WTC11 (cell line): ENCODE measurements around the gene ZNF775. TPM values are rescaled to one million over a fixed set of nuclear protein-coding genes. Genes with fewer than 3 reads are reported as not detected.

ENCODE experiments used
- ATAC-seq: fragments of 200-7000 bp; cut with Tn5 transposase; 2 replicates; pipeline ENCODE4 v1.10.0; 2021; ENCODE audit warnings: mild to moderate bottlenecking, moderate library complexity
- CTCF ChIA-PET: fragments of 300-600 bp; sonication (Branson Sonifier 250); formaldehyde crosslinking; loops from one replicate; lab custom pipeline; 2021; ENCODE audit warnings: antibody characterized with exemption; lab: Charles Lee
- POLR2A ChIA-PET: fragments of 350-600 bp; sonication (Branson Sonifier 250); formaldehyde crosslinking; loops from one replicate; lab custom pipeline; 2021; ENCODE audit warnings: antibody characterized with exemption; lab: Charles Lee
- DNase-seq: peaks from one replicate; pipeline ENCODE4 v3.0.0; 2021; ENCODE audit warnings: low spot score
- H3K27ac Mint-ChIP-seq: 2 replicates; pipeline ENCODE4 v1.8.0; 2021; ENCODE audit warnings: mixed read lengths
- H3K27me3 Mint-ChIP-seq: 2 replicates; pipeline ENCODE4 v1.8.0; 2021; ENCODE audit warnings: low read depth, mild to moderate bottlenecking, moderate library complexity, mixed read lengths
- H3K36me3 Mint-ChIP-seq: 2 replicates; pipeline ENCODE4 v1.8.0; 2021; ENCODE audit warnings: mixed read lengths
- H3K4me1 Mint-ChIP-seq: 2 replicates; pipeline ENCODE4 v1.8.0; 2022; ENCODE audit warnings: mixed read lengths
- H3K4me3 Mint-ChIP-seq: 2 replicates; pipeline ENCODE4 v1.8.0; 2021; ENCODE audit warnings: mild to moderate bottlenecking, moderate library complexity, mixed read lengths
- H3K9me3 Mint-ChIP-seq: 2 replicates; pipeline ENCODE4 v1.8.0; 2021; ENCODE audit warnings: mixed read lengths
- ATF2 ChIP-seq: sonication (generic); formaldehyde crosslinking; IDR thresholded peaks from 2 replicates; pipeline ENCODE4 v1.8.1; 2022; ENCODE audit warnings: low read depth, missing genetic modification reagents, borderline replicate concordance
- CDX4 ChIP-seq: fragments of 250-450 bp; sonication (Bioruptor Pico); IDR thresholded peaks from 2 replicates; pipeline ENCODE4 v1.9.0; 2021; ENCODE audit warnings: moderate library complexity, mild to moderate bottlenecking, inconsistent platforms, borderline replicate concordance
- CREB1 ChIP-seq: sonication (generic); formaldehyde crosslinking; IDR thresholded peaks from 2 replicates; pipeline ENCODE4 v1.8.0; 2023; ENCODE audit warnings: mild to moderate bottlenecking, missing genetic modification reagents
- E2F1 ChIP-seq: sonication (generic); formaldehyde crosslinking; IDR thresholded peaks from 2 replicates; pipeline ENCODE4 v1.8.0; 2022; ENCODE audit warnings: mild to moderate bottlenecking, missing genetic modification reagents
- EMX1 ChIP-seq: fragments of 250-450 bp; sonication (Bioruptor Pico); IDR thresholded peaks from 2 replicates; pipeline ENCODE4 v1.8.0; 2021; ENCODE audit warnings: mild to moderate bottlenecking
- FOXP4 ChIP-seq: sonication (generic); formaldehyde crosslinking; IDR thresholded peaks from 2 replicates; pipeline ENCODE4 v1.8.0; 2022; ENCODE audit warnings: mild to moderate bottlenecking, missing genetic modification reagents
- GABPB1 ChIP-seq: sonication (generic); formaldehyde crosslinking; IDR thresholded peaks from 2 replicates; pipeline ENCODE4 v1.8.1; 2023; ENCODE audit warnings: mild to moderate bottlenecking, missing genetic modification reagents
- GRHL2 ChIP-seq: fragments of 250-450 bp; sonication (Bioruptor Pico); IDR thresholded peaks from 2 replicates; pipeline ENCODE4 v1.8.0; 2022; ENCODE audit warnings: mild to moderate bottlenecking, moderate library complexity; ENCODE audit not compliant: insufficient replicate concordance, severe bottlenecking
- JAZF1 ChIP-seq: fragments of 250-450 bp; sonication (Bioruptor Pico); IDR thresholded peaks from 2 replicates; pipeline ENCODE4 v1.9.0; 2021; ENCODE audit warnings: moderate library complexity, mild to moderate bottlenecking, inconsistent platforms
- KAT7 ChIP-seq: sonication (generic); formaldehyde crosslinking; IDR thresholded peaks from 2 replicates; pipeline ENCODE4 v1.8.1; 2023; ENCODE audit warnings: missing genetic modification reagents, mild to moderate bottlenecking, borderline replicate concordance
- PRDM15 ChIP-seq: sonication (generic); formaldehyde crosslinking; IDR thresholded peaks from 2 replicates; pipeline ENCODE4 v1.8.0; 2022; ENCODE audit warnings: missing genetic modification reagents
- TEAD4 ChIP-seq: sonication (generic); formaldehyde crosslinking; IDR thresholded peaks from 2 replicates; pipeline ENCODE4 v1.8.0; 2022; ENCODE audit warnings: mild to moderate bottlenecking, missing genetic modification reagents
- TP53 ChIP-seq: sonication (generic); formaldehyde crosslinking; IDR thresholded peaks from 2 replicates; pipeline ENCODE4 v1.8.1; 2023; ENCODE audit warnings: mild to moderate bottlenecking, missing genetic modification reagents
- ZNF138 ChIP-seq: sonication (generic); formaldehyde crosslinking; conservative IDR thresholded peaks from 2 replicates; pipeline ENCODE4 v1.8.1; 2022; ENCODE audit warnings: mild to moderate bottlenecking, moderate library complexity, missing genetic modification reagents
- total RNA-seq: library from RNA; stranded (reverse); gene quantifications from 3 replicates; pipeline ENCODE4 v1.2.3, GENCODE V29; 2021

The ZNF775 gene
- total RNA-seq, 1 experiment from 2014 or later: 25.4 TPM

- TF ChIP-seq CDX4 (CRISPR knock-in tag): no peak
Observed at GRCh38 chr7:150413640-150414081, 34.5 kb downstream of the ZNF775 start (continued).

GRCh38 chr7:150415161-150416153 is 36.3 kb downstream of the ZNF775 start:
- Mint-ChIP-seq H3K4me3 (no peak overlapping the region), H3K9me3 (no peaks in the 10 kb centered on the region), H3K27ac (no peak overlapping the region), H3K4me1 (peaks cover 11% of the 10 kb centered on the region), H3K36me3 (peaks cover 6% of the 10 kb centered on the region), H3K27me3 (no peaks in the 10 kb centered on the region; the same call in 1 of the 2 replicates)
- POLR2A ChIA-PET: no interaction called here
- ATAC-seq (no peak), DNase-seq (no peak)
- TF ChIP-seq PRDM15 (CRISPR knock-in tag): no peak
- TF ChIP-seq GABPB1 (CRISPR knock-in tag): peak; percentile 46; the same call in 1 of the 2 replicates
- TF ChIP-seq CREB1 (CRISPR knock-in tag): no peak
- CTCF ChIA-PET: no interaction called here

GRCh38 chr7:150417239-150417638 is 38.1 kb downstream of the ZNF775 start:
- H3K4me1 Mint-ChIP-seq: peaks cover 19% of the 10 kb centered on the region
- ATAC-seq: no peak
- no peak for TF ChIP-seq E2F1 (CRISPR knock-in tag)
- TF ChIP-seq GABPB1 (CRISPR knock-in tag): no peak
- no peak for TF ChIP-seq FOXP4 (CRISPR knock-in tag)
- TF ChIP-seq KAT7 (CRISPR knock-in tag): no peak
- no peak for TF ChIP-seq TEAD4 (CRISPR knock-in tag)
- TF ChIP-seq TP53: no peak
- no peak for TF ChIP-seq JAZF1 (CRISPR knock-in tag)
- no peak for TF ChIP-seq ATF2 (CRISPR knock-in tag)
- TF ChIP-seq ZNF138 (CRISPR knock-in tag): no peak
- TF ChIP-seq EMX1 (CRISPR knock-in tag): no peak
- no peak for TF ChIP-seq GRHL2 (CRISPR knock-in tag)
- TF ChIP-seq, all 79 proteins: peak for 0
- ChIA-PET CTCF (interaction anchor here (0.6 to 2.0 kb wide), 8 partner anchors 10 to 82 kb away, joined by 3 to 9 read pairs (median 4); no protein-coding TSS in a partner anchor), POLR2A (no interaction called here)
- no peak overlapping the region for H3K27ac Mint-ChIP-seq
- H3K4me3 Mint-ChIP-seq: no peak overlapping the region
- H3K36me3 Mint-ChIP-seq: no peaks in the 10 kb centered on the region
- no peaks in the 10 kb centered on the region; the same call in 1 of the 2 replicates for H3K27me3 Mint-ChIP-seq
- no peak for DNase-seq
- no peaks in the 10 kb centered on the region for H3K9me3 Mint-ChIP-seq
